ENCODE data around the gene SLC41A3.

GRCh38 chr3:126125341-126125740 lies 41.4 kb upstream of the SLC41A3 start:
- TF ChIP-seq, protein P1, sequence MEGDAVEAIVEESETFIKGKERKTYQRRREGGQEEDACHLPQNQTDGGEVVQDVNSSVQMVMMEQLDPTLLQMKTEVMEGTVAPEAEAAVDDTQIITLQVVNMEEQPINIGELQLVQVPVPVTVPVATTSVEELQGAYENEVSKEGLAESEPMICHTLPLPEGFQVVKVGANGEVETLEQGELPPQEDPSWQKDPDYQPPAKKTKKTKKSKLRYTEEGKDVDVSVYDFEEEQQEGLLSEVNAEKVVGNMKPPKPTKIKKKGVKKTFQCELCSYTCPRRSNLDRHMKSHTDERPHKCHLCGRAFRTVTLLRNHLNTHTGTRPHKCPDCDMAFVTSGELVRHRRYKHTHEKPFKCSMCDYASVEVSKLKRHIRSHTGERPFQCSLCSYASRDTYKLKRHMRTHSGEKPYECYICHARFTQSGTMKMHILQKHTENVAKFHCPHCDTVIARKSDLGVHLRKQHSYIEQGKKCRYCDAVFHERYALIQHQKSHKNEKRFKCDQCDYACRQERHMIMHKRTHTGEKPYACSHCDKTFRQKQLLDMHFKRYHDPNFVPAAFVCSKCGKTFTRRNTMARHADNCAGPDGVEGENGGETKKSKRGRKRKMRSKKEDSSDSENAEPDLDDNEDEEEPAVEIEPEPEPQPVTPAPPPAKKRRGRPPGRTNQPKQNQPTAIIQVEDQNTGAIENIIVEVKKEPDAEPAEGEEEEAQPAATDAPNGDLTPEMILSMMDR (IDR thresholded peaks at IDR 0.05): no peak
- no peak for TF ChIP-seq POLR2A (IDR thresholded peaks at IDR 0.05)
